HCT116 (cell line): ENCODE measurements around the gene ADIPOQ.

Experiments
- CTCF ChIP-seq, 3 experiments: fragments of 200-600 bp in 1 of 3; sonication (generic) in 1 of 3; IDR thresholded peaks in 2 of 3; conservative IDR thresholded peaks in 1 of 3; 2 replicates each; pipeline ENCODE4 v1.5.1; 2012 to 2017; ENCODE audit warnings: low read depth in 2 of 3, low read length in 2 of 3, antibody characterized with exemption in 1 of 3, borderline replicate concordance in 1 of 3, control low read depth in 1 of 3, mild to moderate bottlenecking in 1 of 3, mixed read lengths in 1 of 3, mixed run types in 1 of 3, moderate library complexity in 1 of 3; ENCODE audit not compliant: insufficient read depth in 1 of 3
- EZH2 ChIP-seq: fragments of 200-600 bp; sonication (generic); IDR thresholded peaks from 2 replicates; pipeline ENCODE4 v1.6.1; 2017; ENCODE audit warnings: antibody characterized with exemption, mixed run types
- EZH2phosphoT487 ChIP-seq: fragments of 200-600 bp; IDR thresholded peaks from 2 replicates; pipeline ENCODE4 v1.6.1; 2018; ENCODE audit warnings: antibody characterized with exemption, borderline replicate concordance
- JUND ChIP-seq: IDR thresholded peaks from 2 replicates; pipeline ENCODE4 v1.6.1; 2012
- POLR2A ChIP-seq: IDR thresholded peaks from 2 replicates; pipeline ENCODE4 v1.7.0; 2011; ENCODE audit warnings: borderline replicate concordance; ENCODE audit not compliant: insufficient read depth, insufficient read length; ENCODE audit errors: extremely low read depth
- POLR2AphosphoS5 ChIP-seq: IDR thresholded peaks from 2 replicates; pipeline ENCODE4 v1.6.1; 2011; ENCODE audit warnings: mild to moderate bottlenecking, low read depth, low read length, moderate library complexity
- SRF ChIP-seq: IDR thresholded peaks from 2 replicates; pipeline ENCODE4 v1.6.1; 2012; ENCODE audit warnings: low read depth
- YY1 ChIP-seq: IDR thresholded peaks from 2 replicates; pipeline ENCODE4 v1.6.1; 2011; ENCODE audit warnings: low read length, low read depth, moderate library complexity, mild to moderate bottlenecking; ENCODE audit not compliant: insufficient replicate concordance; ENCODE audit errors: extremely low read depth
- ZFX ChIP-seq: fragments of 450-650 bp; IDR thresholded peaks from 2 replicates; pipeline ENCODE4 v1.6.1; 2017
- TF ChIP-seq, protein P1 (sequence below): IDR thresholded peaks from 2 replicates; pipeline ENCODE4 v1.6.1; 2012

- TF ChIP-seq CTCF (IDR thresholded peaks at IDR 0.05 in 2 of 3, conservative IDR thresholded peaks at IDR 0.05 in 1 of 3; ENCODE audit: borderline replicate concordance in 1 of 3, insufficient read depth in 1 of 3, low read depth in 2 of 3, low read length in 2 of 3) (no peak), POLR2AphosphoS5 (no peak), EZH2 (no peak), POLR2A (no peak), ZFX (no peak), JUND (no peak), SRF (no peak), EZH2phosphoT487 (no peak), YY1 (no peak)
- TF ChIP-seq, protein P1, sequence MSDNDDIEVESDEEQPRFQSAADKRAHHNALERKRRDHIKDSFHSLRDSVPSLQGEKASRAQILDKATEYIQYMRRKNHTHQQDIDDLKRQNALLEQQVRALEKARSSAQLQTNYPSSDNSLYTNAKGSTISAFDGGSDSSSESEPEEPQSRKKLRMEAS = no peak
Observed at GRCh38 chr3:186896006-186896405, 53.5 kb downstream of the ADIPOQ start.
